SW480 (cell line): ENCODE results near the gene NUDT2.
"Not testable (repeated sequence)": the region's sequence is repeated elsewhere in the genome, so short reads cannot be mapped to it uniquely, and the experiment has no call there.

ENCODE experiments used
- DNase-seq: peaks from one replicate; pipeline ENCODE4 v3.0.0-alpha.2; 2016; ENCODE audit warnings: low spot score

Gene NUDT2

DNA sequence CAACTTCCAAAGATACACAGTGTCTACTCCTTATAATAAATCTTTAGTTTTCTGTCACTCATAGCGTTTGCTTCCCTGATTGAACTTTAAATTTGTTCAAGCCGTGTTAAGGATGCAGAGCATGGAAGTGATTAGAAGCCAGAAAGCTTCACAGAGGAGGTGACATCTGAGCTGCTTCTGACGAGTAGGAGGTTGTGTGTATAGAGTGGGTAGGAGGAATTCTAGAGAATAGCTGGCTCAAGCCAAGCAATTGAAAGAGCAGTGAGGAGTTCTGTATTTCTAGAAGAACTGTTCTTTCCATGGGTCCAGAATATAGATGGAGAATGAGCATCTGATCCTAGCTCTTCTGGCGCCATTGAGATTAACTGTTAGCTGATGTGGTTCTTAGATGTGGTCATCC, 6.0 kb downstream of the NUDT2 start:
- no peak for DNase-seq

- no peak for DNase-seq
Measured at GRCh38 chr9:34337403-34337802, 8.0 kb downstream of the NUDT2 start.

- not testable (repeated sequence) for DNase-seq
Measured at GRCh38 chr9:34338079-34338478, 8.7 kb downstream of the NUDT2 start.

GRCh38 chr9:34338665-34339385, 9.5 kb downstream of the NUDT2 start:
- DNase-seq, result no peak

GRCh38 chr9:34341659-34342295, 12.4 kb downstream of the NUDT2 start:
- DNase-seq, result no peak

- no peak for DNase-seq
Measured at GRCh38 chr9:34343090-34343489, 13.7 kb downstream of the NUDT2 start.

DNA sequence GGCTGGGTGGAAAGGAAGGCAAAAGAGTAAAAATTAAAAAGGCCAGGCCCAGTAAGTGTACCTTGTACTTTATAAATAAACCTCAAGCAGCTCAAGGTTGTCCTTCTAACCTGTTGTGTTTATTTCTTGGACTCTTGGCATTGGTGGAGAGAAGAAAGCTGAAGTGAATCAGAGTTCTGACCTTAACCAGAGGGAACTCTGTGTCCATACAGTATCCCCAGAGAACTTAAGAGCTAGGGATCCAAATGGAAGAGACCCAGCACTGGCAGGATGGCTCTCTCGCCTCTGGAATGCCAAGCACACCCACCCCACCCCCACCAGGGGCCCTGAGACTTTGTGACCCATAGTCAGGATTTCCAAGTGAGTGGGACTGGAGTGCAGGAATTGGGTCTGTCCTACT, 14.2 kb downstream of the NUDT2 start:
- DNase-seq, result no peak

DNA sequence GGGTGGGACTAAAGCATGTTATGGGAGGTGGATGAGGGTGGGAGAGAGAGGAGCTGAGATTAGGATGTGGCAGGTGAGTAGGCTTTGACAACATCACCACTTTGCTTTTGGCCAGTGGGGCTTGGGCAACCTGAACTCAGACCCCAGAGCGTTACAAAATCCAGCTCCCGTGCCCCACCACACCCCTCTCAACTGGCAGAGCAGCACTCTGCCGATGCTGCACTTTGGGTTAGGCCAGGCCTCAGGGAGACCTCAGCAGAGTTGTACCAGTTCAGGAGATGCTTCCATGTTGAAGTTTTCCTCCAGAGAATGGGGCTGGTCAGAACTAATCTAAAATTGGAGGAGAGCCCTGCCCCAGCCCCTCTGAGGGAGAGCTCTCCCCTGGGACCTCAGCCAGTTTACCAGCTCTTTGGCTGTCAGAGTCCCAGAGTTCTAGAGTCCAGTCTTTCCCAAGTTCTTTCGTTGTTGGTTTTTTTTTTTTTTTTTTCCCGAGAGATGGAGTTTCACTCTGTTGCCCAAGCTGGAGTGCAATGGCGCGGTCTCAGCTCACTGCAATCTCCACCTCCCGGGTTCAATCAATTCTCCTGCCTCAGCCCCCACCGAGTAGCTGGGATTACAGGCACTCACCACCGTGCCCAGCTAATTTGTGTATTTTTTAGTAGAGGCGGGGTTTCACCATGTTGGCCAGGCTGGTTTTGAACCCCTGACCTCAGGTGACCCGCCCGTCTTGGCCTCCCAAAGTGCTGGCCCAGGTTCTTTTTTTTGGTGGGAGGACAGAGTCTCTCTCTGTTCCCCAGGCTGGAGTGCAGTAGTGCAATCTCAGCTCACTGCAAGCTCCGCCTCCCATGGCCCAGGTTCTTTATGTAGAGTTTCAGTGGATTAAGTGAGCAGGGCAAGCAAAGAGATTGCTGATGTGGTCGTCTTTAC, 17.8 kb downstream of the NUDT2 start:
- no peak for DNase-seq

DNA sequence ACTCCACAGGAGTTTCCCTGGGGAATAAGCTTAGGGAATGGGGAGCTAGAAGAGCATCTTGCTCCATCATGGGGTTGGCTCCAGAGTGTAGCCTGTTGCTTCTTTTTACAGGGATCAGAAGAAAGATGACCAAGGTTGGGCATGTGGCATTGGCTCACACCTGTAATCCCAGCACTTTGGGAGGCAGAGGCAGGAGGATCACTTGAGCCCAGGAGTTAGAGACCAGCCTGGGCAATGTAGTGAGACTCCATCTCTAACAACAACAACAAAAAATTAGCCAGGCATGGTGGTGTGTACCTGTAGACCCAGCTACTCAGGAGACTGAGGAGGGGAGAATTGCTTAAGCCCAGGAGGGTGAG, 18.4 kb downstream of the NUDT2 start:
- DNase-seq, result no peak

GRCh38 chr9:34349324-34349723, 20.0 kb downstream of the NUDT2 start:
- DNase-seq, result no peak

DNA sequence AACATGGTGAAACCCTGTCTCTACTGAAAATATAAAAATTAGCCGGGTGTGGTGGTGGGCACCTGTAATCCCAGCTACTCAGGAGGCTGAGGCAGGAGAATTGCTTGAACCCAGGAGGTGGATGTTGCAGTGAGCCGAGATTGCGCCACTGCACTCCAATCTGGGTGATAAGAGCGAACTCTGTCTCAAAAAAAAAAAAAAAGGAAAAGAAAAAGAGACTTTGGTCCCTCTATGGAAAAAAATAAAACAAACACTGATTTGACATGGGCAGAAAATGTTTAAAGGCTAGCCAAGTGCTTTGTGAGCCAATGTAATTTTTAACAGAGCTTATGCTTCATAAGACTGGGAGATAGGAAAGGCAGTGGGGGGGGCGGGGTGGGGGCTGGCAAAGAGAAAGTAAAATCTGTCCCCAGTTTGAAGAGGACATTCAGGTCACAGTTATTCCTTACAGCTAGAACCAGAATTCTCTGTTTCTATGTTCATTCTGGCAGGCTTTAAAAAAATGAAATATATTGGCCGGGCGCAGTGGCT, 22.8 kb downstream of the NUDT2 start:
- not testable (repeated sequence) for DNase-seq

- not testable (repeated sequence) for DNase-seq
Measured at GRCh38 chr9:34352957-34353356, 23.6 kb downstream of the NUDT2 start.

DNA sequence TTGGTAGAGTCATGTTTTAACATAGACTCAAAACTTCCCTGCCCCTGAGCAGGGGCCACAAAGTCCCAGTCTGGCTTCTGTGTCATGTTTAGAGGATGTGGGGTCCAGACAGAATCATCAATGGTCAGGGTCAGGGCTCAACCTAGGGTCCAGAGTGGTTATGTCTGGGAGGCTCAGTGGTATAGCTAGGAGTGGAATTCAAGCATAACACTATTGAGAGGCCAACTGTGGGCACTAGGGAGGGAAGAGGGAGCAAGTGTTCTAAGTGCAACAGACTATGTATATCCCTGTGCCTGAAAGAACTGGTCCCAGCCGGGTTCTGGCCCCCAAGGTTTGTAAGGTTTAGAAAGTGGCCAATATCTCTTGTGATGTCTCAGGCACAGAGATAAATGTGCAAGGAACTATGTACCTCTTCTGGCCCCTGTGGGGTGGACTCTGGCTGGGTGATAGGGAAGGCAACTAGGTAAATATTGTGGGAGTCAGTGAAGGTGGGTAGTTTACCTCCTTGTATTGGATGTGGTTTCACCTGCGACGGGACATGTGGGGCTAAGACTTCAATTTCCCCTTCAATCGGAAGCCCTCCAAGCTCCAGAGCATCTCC, 33.3 kb downstream of the NUDT2 start:
- no peak for DNase-seq

DNA sequence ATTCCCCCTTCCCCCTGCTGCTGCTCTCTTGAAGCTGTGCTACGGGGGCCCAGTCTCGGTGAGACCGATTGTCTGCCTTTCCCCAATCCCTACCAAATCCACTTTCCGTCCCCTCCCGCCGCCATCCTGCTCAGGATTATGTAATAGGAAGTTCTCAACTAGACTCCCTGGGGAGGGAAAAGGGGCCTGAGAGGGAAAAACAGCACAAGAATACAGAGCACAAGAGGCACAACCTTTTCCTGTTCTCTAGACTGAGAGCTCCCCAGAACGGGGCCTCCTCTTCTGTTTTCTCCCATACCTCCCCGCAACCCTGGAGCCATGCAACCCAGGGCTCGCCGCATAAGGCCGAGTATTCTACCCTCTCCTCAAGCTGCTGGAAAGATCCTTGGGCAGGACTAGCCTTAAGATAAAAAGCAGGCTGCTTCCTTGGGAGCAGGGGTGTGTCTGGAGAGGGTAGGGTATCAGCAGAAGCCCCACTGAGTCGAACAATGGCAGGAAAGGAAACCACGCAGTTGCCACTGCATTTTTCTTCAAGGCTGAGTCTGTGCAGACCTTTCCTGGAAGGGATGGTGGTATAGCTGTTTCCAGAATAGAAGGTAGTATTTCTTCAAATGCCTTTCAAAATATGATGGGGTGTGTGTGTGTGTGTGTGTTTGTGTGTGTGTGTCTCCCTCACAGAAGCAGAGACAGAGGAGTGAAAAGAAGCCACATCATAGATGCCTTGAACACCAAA, 34.4 kb downstream of the NUDT2 start:
- DNase-seq, result no peak

- no peak for DNase-seq
Measured at GRCh38 chr9:34365282-34365681, 35.9 kb downstream of the NUDT2 start.

GRCh38 chr9:34366365-34366764, 37.0 kb downstream of the NUDT2 start:
- DNase-seq, result no peak

DNA sequence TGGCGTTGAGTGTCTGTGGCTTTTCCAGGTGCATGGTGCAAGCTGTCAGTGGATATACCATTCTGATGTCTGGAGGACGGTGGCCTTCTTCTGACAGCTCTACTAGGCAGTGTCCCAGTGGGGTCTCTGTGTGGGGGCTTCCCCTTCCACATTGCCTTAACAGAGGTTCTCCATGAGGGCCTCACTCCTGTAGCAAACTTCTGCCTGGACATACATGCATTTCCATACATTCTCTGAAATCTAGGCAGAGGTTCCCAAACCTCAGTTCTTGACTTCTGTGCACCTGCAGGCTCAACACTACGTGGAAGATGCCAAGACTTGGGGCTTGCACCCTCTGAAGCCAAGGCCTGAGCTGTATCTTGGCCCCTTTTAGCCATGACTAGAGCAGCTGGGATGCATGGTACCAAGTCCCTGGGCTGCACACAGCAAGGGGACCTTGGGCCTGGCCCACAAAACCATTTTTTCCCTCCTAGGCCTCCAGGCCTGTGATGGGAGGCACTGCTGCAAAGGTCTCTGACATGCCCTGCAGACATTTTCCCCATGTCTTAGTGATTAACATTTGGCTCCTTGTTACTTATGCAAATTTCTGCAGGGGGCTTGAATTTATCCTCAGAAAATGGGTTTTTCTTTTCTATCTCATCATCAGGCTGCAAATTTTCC, 38.5 kb downstream of the NUDT2 start:
- DNase-seq, result not testable (repeated sequence)

- not testable (repeated sequence) for DNase-seq
Measured at GRCh38 chr9:34368796-34369195, 39.4 kb downstream of the NUDT2 start.

DNA sequence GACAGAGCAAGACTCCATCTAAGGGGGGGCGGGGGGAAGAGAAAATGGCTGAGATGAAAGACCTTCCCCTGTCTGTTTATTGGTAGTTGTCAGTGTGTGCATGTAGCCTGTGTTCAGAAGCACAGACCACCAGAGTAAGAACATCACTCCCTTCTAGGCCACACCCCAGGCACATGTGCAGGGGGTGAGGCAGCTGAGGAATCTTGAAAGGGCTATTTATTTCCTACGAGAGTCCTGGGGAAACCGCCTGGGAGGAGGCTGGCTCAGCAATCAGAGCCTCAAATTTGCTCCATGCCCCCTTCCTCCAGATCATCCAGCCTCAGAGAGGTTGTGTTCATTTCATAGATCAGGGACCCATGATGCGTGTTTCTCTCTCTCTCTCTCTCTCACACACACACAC, 40.3 kb downstream of the NUDT2 start:
- no peak for DNase-seq

- no peak for DNase-seq
Measured at GRCh38 chr9:34370335-34370969, 41.1 kb downstream of the NUDT2 start.
